CD14-positive monocyte (primary cell): ENCODE results near the gene TIMP1. TPM values are rescaled to one million over a fixed set of nuclear protein-coding genes. Genes with fewer than 3 reads are reported as not detected.

Experiments used
- DNase-seq, 3 donors: peaks; one replicate each; pipeline ENCODE4 v3.0.0-alpha.2; 2011 to 2022
- H2AFZ ChIP-seq: 2 replicates; pipeline ENCODE4 v1.6.0; 2012; ENCODE audit warnings: mild to moderate bottlenecking, low read depth, low read length, inconsistent platforms; ENCODE audit not compliant: insufficient read depth, poor library complexity, severe bottlenecking
- H3K27ac ChIP-seq, 2 donors: 1 replicate in 1 of 2; 2 replicates in 1 of 2; pipeline ENCODE4 v1.5.1; 2012 to 2013; ENCODE audit warnings: low read length in 2 of 2, control low read depth in 1 of 2, inconsistent platforms in 1 of 2, low read depth in 1 of 2, mild to moderate bottlenecking in 1 of 2
- H3K27me3 ChIP-seq, 2 donors: one replicate each; pipeline versions ENCODE4 v1.6.0 to v1.6.1; 2011 to 2013; ENCODE audit warnings: low read length in 2 of 2; ENCODE audit not compliant: control insufficient read depth in 2 of 2, insufficient read depth in 2 of 2
- H3K36me3 ChIP-seq, 2 donors: replicated peaks in 1 of 2; 1 replicate in 1 of 2; 2 replicates in 1 of 2; pipeline versions ENCODE4 v1.5.1 to v1.6.1; 2012 to 2013; ENCODE audit warnings: low read length in 2 of 2, control low read depth in 1 of 2, inconsistent platforms in 1 of 2, mild to moderate bottlenecking in 1 of 2; ENCODE audit not compliant: insufficient read depth in 2 of 2, control insufficient read depth in 1 of 2
- H3K4me1 ChIP-seq, 2 donors: 1 replicate in 1 of 2; 2 replicates in 1 of 2; pipeline versions ENCODE4 v1.5.1 to v1.6.1; 2012 to 2013; ENCODE audit warnings: low read length in 2 of 2, control low read depth in 1 of 2, inconsistent platforms in 1 of 2, mild to moderate bottlenecking in 1 of 2, moderate library complexity in 1 of 2; ENCODE audit not compliant: insufficient read depth in 2 of 2, control insufficient read depth in 1 of 2
- H3K4me2 ChIP-seq: replicated peaks from 2 replicates; pipeline ENCODE3; 2012; ENCODE audit warnings: low read length, moderate library complexity, mild to moderate bottlenecking; ENCODE audit not compliant: poor library complexity, severe bottlenecking; ENCODE audit errors: extremely low read depth
- H3K4me3 ChIP-seq, 3 experiments: fragments of 200-600 bp in 1 of 3; sonication (generic) in 1 of 3; replicated peaks in 1 of 3; 1 replicate in 2 of 3; 2 replicates in 1 of 3; pipeline ENCODE4 v1.5.1; 2011 to 2013; ENCODE audit warnings: low read length in 3 of 3, mild to moderate bottlenecking in 3 of 3, control low read depth in 2 of 3, low read depth in 2 of 3, inconsistent platforms in 1 of 3, moderate library complexity in 1 of 3
- H3K79me2 ChIP-seq: 2 replicates; pipeline ENCODE4 v1.6.0; 2012; ENCODE audit warnings: mild to moderate bottlenecking, control low read depth, inconsistent platforms, low read length, moderate library complexity; ENCODE audit not compliant: insufficient read depth
- H3K9ac ChIP-seq: 2 replicates; pipeline ENCODE4 v1.6.0; 2017; ENCODE audit warnings: low read length, mild to moderate bottlenecking; ENCODE audit not compliant: insufficient read depth, poor library complexity, severe bottlenecking
- H3K9me3 ChIP-seq, 2 donors: replicated peaks in 1 of 2; 1 replicate in 1 of 2; 2 replicates in 1 of 2; pipeline versions ENCODE4 v1.5.1 to v1.6.1; 2012 to 2013; ENCODE audit warnings: low read length in 2 of 2, control low read depth in 1 of 2; ENCODE audit not compliant: control insufficient read depth in 1 of 2, insufficient read depth in 1 of 2
- H4K20me1 ChIP-seq: 2 replicates; pipeline ENCODE4 v1.6.0; 2012; ENCODE audit warnings: mild to moderate bottlenecking, low read length, control low read depth, moderate library complexity; ENCODE audit not compliant: insufficient read depth
- H3K27ac Mint-ChIP-seq, 7 donors: one replicate each; pipeline ENCODE4 v1.8.0; 2020; ENCODE audit warnings: mild to moderate bottlenecking in 7 of 7, mixed read lengths in 7 of 7, moderate library complexity in 6 of 7, inconsistent platforms in 2 of 7
- H3K27me3 Mint-ChIP-seq, 3 donors: one replicate each; pipeline ENCODE4 v1.8.0; 2021 to 2022; ENCODE audit warnings: low read depth in 3 of 3, mild to moderate bottlenecking in 3 of 3, mixed read lengths in 3 of 3, moderate library complexity in 3 of 3, inconsistent platforms in 1 of 3
- H3K36me3 Mint-ChIP-seq, 2 donors: one replicate each; pipeline ENCODE4 v1.8.0; 2020; ENCODE audit warnings: mixed read lengths in 2 of 2, inconsistent platforms in 1 of 2, mild to moderate bottlenecking in 1 of 2
- H3K4me1 Mint-ChIP-seq: one replicate; pipeline ENCODE4 v1.8.0; 2020; ENCODE audit warnings: mild to moderate bottlenecking, mixed read lengths
- H3K4me3 Mint-ChIP-seq, 2 donors: one replicate each; pipeline ENCODE4 v1.8.0; 2020; ENCODE audit warnings: mild to moderate bottlenecking in 2 of 2, mixed read lengths in 2 of 2, moderate library complexity in 1 of 2
- H3K9me3 Mint-ChIP-seq, 7 donors: one replicate each; pipeline ENCODE4 v1.8.0; 2020 to 2022; ENCODE audit warnings: mixed read lengths in 7 of 7, mild to moderate bottlenecking in 6 of 7, moderate library complexity in 6 of 7, inconsistent platforms in 2 of 7
- WGBS: methylation state at CpG from one replicate; pipeline ENCODE4 v1.1.5; 2013; ENCODE audit warnings: missing lambda C conversion rate; ENCODE audit not compliant: insufficient coverage; 5-methylcytosine and 5-hydroxymethylcytosine counted together
- intact Hi-C, 2 donors: fragments of 100-400 bp; cut with micrococcal nuclease; formaldehyde crosslinking; loops; one replicate each; pipeline versions ENCODE4 v1.15.0 to v1.15.1; 2023
- polyA plus RNA-seq, 3 donors: library from polyadenylated mRNA; depleted of rRNA in 1 of 3; unstranded in 2 of 3; stranded (reverse) in 1 of 3; fragments of 300-500 nt in 2 of 3; fragments of >200 nt in 1 of 3; fragmentation: Illumina TruSeq in 2 of 3; gene quantifications; 1 replicate in 2 of 3; 2 replicates in 1 of 3; pipeline ENCODE4 v1.2.3, GENCODE V29; 2012 to 2021
- TF ChIP-seq, protein P1 (sequence below): fragments of 200-600 bp; IDR thresholded peaks from one replicate; pipeline ENCODE4 v1.8.0; 2022; ENCODE audit warnings: antibody characterized with exemption, mild to moderate bottlenecking

Gene TIMP1
- polyA plus RNA-seq, 3 donors, result 591 to 682 (median 632) TPM

DNA sequence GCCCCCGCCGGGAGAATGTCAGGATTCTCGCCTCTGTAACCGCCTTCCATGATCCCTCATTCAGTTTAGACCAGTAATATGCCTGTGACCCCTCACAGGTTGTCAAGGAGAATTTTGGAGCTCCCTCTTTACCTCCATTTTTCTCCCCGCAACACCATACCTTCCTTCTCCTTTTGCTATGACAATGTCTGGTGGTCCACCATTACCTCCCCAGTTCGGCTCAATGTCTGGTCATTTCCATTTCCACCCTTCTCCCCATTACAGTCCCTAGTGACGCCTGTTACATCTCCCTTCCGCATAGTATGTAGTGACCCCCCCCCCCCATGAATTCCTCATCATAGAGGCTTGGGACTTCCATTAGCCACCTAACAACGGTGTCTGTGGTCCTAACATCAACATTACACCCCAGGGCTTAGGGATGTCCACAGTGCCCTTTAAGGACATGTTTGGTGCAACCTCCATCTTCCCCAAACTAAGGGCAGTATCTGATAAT, 20.5 kb upstream of the TIMP1 start:
- DNase-seq, result peak in 1 of 3 donors; percentile 45
- H3K4me3 Mint-ChIP-seq, result peak overlapping the region; percentile 82 to 90
- WGBS, result 2% methylated on average over 6 of the region's 9 CpGs

DNA sequence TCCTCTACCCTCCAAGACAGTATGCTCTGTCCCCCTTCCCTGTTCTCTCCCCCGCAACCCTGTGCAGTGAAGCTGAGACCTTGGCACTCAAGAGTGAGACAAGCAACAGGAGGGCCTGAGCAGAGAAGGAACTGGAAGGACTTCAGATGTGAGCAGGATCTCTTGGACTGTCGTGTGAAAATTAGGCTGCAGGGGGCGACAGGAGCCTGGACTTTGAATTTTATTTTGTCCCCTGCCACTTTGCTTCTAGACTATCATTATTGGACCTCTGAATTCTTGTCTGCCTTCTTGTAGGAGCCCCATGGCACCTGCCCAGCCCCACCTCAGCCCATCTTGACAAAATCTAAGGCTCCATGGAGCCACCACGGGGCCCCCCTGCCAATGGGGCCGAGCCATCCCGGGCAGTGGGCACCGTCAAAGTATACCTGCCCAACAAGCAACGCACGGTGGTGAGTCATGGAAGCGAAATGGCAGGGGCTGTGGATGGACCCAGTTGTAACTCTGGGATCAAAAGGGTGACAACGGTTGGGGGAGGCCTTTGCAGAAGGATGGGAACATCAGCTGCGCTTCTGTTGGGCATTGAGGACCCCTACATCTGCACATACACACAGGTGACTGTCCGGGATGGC, 19.5 kb upstream of the TIMP1 start:
- Histone ChIP-seq H3K4me1 (peaks cover 28 to 37% of the 10 kb centered on the region in 2 donors), H3K27me3 (no peaks in the 10 kb centered on the region), H4K20me1 (peaks cover 13% of the 10 kb centered on the region), H3K36me3 (peaks cover 34 to 39% of the 10 kb centered on the region in 2 donors), H2AFZ (no peak overlapping the region), H3K9ac (no peak overlapping the region), H3K27ac (peak overlapping the region in 1 of 2 donors; percentile 58), H3K4me3 (peak overlapping the region in 1 of 3 experiments; percentile 81), H3K9me3 (no peaks in the 10 kb centered on the region), H3K79me2 (peaks cover 30% of the 10 kb centered on the region), H3K4me2 (peak overlapping the region; percentile 20)
- peak in 2 of 3 donors; percentile 49 to 55 for DNase-seq
- WGBS, result 74% methylated on average over 5 of the region's 13 CpGs
- peaks cover 0 to 6% (median 2%) of the 10 kb centered on the region in 3 donors for H3K27me3 Mint-ChIP-seq
- peaks cover 0 to 10% (median 0%) of the 10 kb centered on the region in 7 donors for H3K9me3 Mint-ChIP-seq
- peaks cover 34 to 35% of the 10 kb centered on the region in 2 donors for H3K36me3 Mint-ChIP-seq
- H3K27ac Mint-ChIP-seq, result peak overlapping the region in 6 of 7 donors; percentile 76 to 93 (median 89)
- intact Hi-C loops, result loop anchor here (5.0 kb wide), 4 partner anchors 75 to 460 kb away; partner anchors contain the start of gene ELK1 (in 1 of the 2)
- TF ChIP-seq, protein P1, sequence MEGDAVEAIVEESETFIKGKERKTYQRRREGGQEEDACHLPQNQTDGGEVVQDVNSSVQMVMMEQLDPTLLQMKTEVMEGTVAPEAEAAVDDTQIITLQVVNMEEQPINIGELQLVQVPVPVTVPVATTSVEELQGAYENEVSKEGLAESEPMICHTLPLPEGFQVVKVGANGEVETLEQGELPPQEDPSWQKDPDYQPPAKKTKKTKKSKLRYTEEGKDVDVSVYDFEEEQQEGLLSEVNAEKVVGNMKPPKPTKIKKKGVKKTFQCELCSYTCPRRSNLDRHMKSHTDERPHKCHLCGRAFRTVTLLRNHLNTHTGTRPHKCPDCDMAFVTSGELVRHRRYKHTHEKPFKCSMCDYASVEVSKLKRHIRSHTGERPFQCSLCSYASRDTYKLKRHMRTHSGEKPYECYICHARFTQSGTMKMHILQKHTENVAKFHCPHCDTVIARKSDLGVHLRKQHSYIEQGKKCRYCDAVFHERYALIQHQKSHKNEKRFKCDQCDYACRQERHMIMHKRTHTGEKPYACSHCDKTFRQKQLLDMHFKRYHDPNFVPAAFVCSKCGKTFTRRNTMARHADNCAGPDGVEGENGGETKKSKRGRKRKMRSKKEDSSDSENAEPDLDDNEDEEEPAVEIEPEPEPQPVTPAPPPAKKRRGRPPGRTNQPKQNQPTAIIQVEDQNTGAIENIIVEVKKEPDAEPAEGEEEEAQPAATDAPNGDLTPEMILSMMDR, result peak; percentile 65
- peak overlapping the region; percentile 60 to 68 for H3K4me3 Mint-ChIP-seq
- peaks cover 37% of the 10 kb centered on the region for H3K4me1 Mint-ChIP-seq

More for the DNA sequence above, 20.5 kb upstream of the TIMP1 start:
- Histone ChIP-seq H3K4me1 (peaks cover 32 to 41% of the 10 kb centered on the region in 2 donors), H3K27me3 (no peaks in the 10 kb centered on the region), H3K36me3 (peaks cover 24 to 29% of the 10 kb centered on the region in 2 donors), H3K4me2 (peak overlapping the region; percentile 81), H3K9ac (peak overlapping the region; percentile 78), H4K20me1 (peaks cover 13% of the 10 kb centered on the region), H3K4me3 (peak overlapping the region; percentile 71 to 81 (median 75)), H3K9me3 (no peaks in the 10 kb centered on the region), H3K27ac (peak overlapping the region; percentile 86 to 88), H2AFZ (no peak overlapping the region), H3K79me2 (peaks cover 30% of the 10 kb centered on the region)
- intact Hi-C loops, result loop anchor here (5.0 kb wide), 4 partner anchors 76 to 461 kb away; partner anchors contain the start of gene ELK1 (in 1 of the 2)
- Mint-ChIP-seq H3K36me3 (peaks cover 24 to 25% of the 10 kb centered on the region in 2 donors), H3K4me1 (peaks cover 40% of the 10 kb centered on the region), H3K27me3 (peaks cover 0 to 6% (median 0%) of the 10 kb centered on the region in 3 donors), H3K27ac (peak overlapping the region; percentile 93 to 98 (median 97)), H3K9me3 (peaks cover 0 to 10% (median 0%) of the 10 kb centered on the region in 7 donors)
- TF ChIP-seq, protein P1, result no peak
